K562 (cell line): Measurements from ENCODE around the gene FLVCR2. TPM values are rescaled to one million over a fixed set of nuclear protein-coding genes. Genes with fewer than 3 reads are reported as not detected.

ENCODE experiments used
- ATAC-seq: fragments of 200-7000 bp; cut with Tn5 transposase; 3 replicates; pipeline ENCODE4 v1.9.1; 2020; ENCODE audit warnings: moderate library complexity
- BruUV-seq: library from RNA; stranded (reverse); fragments of 400-500 nt; replicated peaks from 2 replicates; lab custom pipeline; 2021; lab: Mats Ljungman, UMichigan
- CTCF ChIA-PET: fragments of 300-600 bp; formaldehyde crosslinking; extraction: SDS; loops from one replicate; lab custom pipeline; 2021; ENCODE audit warnings: low intra/inter-chr PET ratio; lab: Yijun Ruan, JAX
- POLR2A ChIA-PET: fragments of 300-600, 350-650 bp; sonication (Branson Sonifier 250); formaldehyde crosslinking; extraction: SDS; loops from one replicate; lab custom pipeline; 2021; ENCODE audit warnings: antibody characterized with exemption, inconsistent platforms; lab: Yijun Ruan, JAX
- DNase-seq, 4 experiments: peaks; one replicate each; pipeline versions ENCODE4 v3.0.0 to v3.0.0-alpha.2; 2011 to 2018; ENCODE audit warnings: low spot score in 3 of 4, mixed read lengths in 3 of 4; ENCODE audit errors: extremely low read depth in 1 of 4
- FAIRE-seq: peaks from 2 replicates; lab custom pipeline; 2011; peaks lifted over from hg19 to GRCh38; lab: Jason Lieb, UNC
- H2AFZ ChIP-seq: 2 replicates; pipeline ENCODE4 v1.6.0; 2011; ENCODE audit warnings: low read depth, low read length, control low read depth, inconsistent platforms
- H3K27ac ChIP-seq: fragments of 200-600 bp; 3 replicates; pipeline ENCODE4 v1.8.0; 2011; ENCODE audit warnings: low read depth, mild to moderate bottlenecking, control low read depth, inconsistent platforms, low read length, moderate library complexity, mixed read lengths; ENCODE audit errors: extremely low read depth
- H3K27me3 ChIP-seq, 2 experiments: fragments of 300-600 bp in 1 of 2; 2 replicates in 1 of 2; 3 replicates in 1 of 2; pipeline versions ENCODE4 v1.6.0 to v1.8.0; 2011; ENCODE audit warnings: inconsistent platforms in 2 of 2, low read length in 2 of 2, mild to moderate bottlenecking in 1 of 2, mixed read lengths in 1 of 2, moderate library complexity in 1 of 2; ENCODE audit not compliant: control insufficient read depth in 2 of 2, insufficient read depth in 2 of 2
- H3K36me3 ChIP-seq: fragments of 300-600 bp; 3 replicates; pipeline ENCODE4 v1.8.0; 2011; ENCODE audit warnings: mild to moderate bottlenecking, low read length, inconsistent platforms; ENCODE audit not compliant: control insufficient read depth, insufficient read depth
- H3K4me1 ChIP-seq, 2 experiments: fragments of 200-600 bp in 1 of 2; replicated peaks in 1 of 2; 2 replicates in 1 of 2; 3 replicates in 1 of 2; pipeline versions ENCODE4 v1.5.1 to v1.8.0; 2011; ENCODE audit warnings: inconsistent platforms in 2 of 2, low read length in 2 of 2, mild to moderate bottlenecking in 1 of 2, mixed read lengths in 1 of 2, moderate library complexity in 1 of 2; ENCODE audit not compliant: control insufficient read depth in 2 of 2, insufficient read depth in 2 of 2
- H3K4me2 ChIP-seq: 2 replicates; pipeline ENCODE4 v1.6.1; 2011; ENCODE audit warnings: low read length, control low read depth, inconsistent platforms, mixed read lengths; ENCODE audit not compliant: insufficient read depth
- H3K4me3 ChIP-seq: fragments of 200-600 bp; sonication (generic), shearing (Covaris generic); 2 replicates; pipeline ENCODE4 v1.5.1; 2016; ENCODE audit warnings: control low read depth, inconsistent platforms
- H3K79me2 ChIP-seq: fragments of 200-600 bp; 3 replicates; pipeline ENCODE4 v1.8.0; 2011; ENCODE audit warnings: low read length, inconsistent platforms; ENCODE audit not compliant: control insufficient read depth, insufficient read depth
- H3K9ac ChIP-seq, 2 experiments: 2 replicates each; pipeline versions ENCODE4 v1.6.0 to v1.6.1; 2011; ENCODE audit warnings: low read depth in 2 of 2, low read length in 2 of 2, control low read depth in 1 of 2, inconsistent platforms in 1 of 2, mild to moderate bottlenecking in 1 of 2, mixed read lengths in 1 of 2; ENCODE audit not compliant: insufficient read depth in 1 of 2
- H3K9me1 ChIP-seq: one replicate; pipeline ENCODE4 v1.6.0; 2011; ENCODE audit warnings: inconsistent platforms, mild to moderate bottlenecking, low read length, moderate library complexity; ENCODE audit not compliant: control insufficient read depth, insufficient read depth
- H3K9me3 ChIP-seq: replicated peaks from 2 replicates; pipeline ENCODE4 v1.5.1; 2011; ENCODE audit warnings: low read depth, low read length, inconsistent platforms; ENCODE audit not compliant: control insufficient read depth, insufficient read depth
- H4K20me1 ChIP-seq: replicated peaks from 2 replicates; pipeline ENCODE4 v1.6.1; 2011; ENCODE audit warnings: low read length, inconsistent platforms, mixed read lengths; ENCODE audit not compliant: control insufficient read depth, insufficient read depth
- BCOR ChIP-seq: fragments of 450-650 bp; IDR thresholded peaks from 2 replicates; pipeline ENCODE4 v1.6.1; 2016
- DACH1 ChIP-seq: fragments of 450-650 bp; IDR thresholded peaks from 2 replicates; pipeline ENCODE4 v1.6.1; 2018; ENCODE audit not compliant: partially characterized antibody
- ELF4 ChIP-seq: fragments of 450-650 bp; formaldehyde crosslinking; IDR thresholded peaks from 2 replicates; pipeline ENCODE4 v1.4.0; 2022; ENCODE audit warnings: missing genetic modification characterization
- JUN ChIP-seq, 2 experiments: sonication (generic) in 1 of 2; formaldehyde crosslinking in 1 of 2; IDR thresholded peaks; 2 replicates each; pipeline versions ENCODE4 v1.6.1 to v1.8.0; 2012 to 2022; ENCODE audit warnings: borderline replicate concordance in 2 of 2, mild to moderate bottlenecking in 2 of 2, improper control_type of control experiment in 1 of 2, low read depth in 1 of 2, low read length in 1 of 2, missing genetic modification reagents in 1 of 2
- ZNF668 ChIP-seq: fragments of 250-450 bp; sonication (Bioruptor Pico); IDR thresholded peaks from 2 replicates; pipeline ENCODE4 v1.8.0; 2022; ENCODE audit warnings: mild to moderate bottlenecking, inconsistent platforms
- WGBS: fragments of 100-300 bp; shearing (Covaris generic); methylation state at CpG from one replicate; pipeline ENCODE4 v1.1.6; 2016; ENCODE audit warnings: low coverage, mixed read lengths; ENCODE audit not compliant: insufficient coverage; ENCODE audit errors: missing lambda C conversion rate; 5-methylcytosine and 5-hydroxymethylcytosine counted together
- in situ Hi-C: fragments of 300-500 bp; cut with MboI; formaldehyde crosslinking; loops from 4 replicates; pipeline ENCODE4 v1.15.0; 2018; ENCODE audit warnings: inconsistent platforms, mixed read lengths
- intact Hi-C: fragments of 100-400 bp; cut with micrococcal nuclease; formaldehyde crosslinking; loops from 2 replicates; pipeline ENCODE4 v1.14.2; 2022
- polyA plus RNA-seq, 8 experiments: library from polyadenylated mRNA; depleted of rRNA in 4 of 8; stranded (reverse) in 5 of 8; unstranded in 3 of 8; fragments of >200 nt; fragmentation: Nextera tagmentation in 2 of 8; fragmentation: Illumina TruSeq in 1 of 8; extraction: Ambion mirVana in 2 of 8; extraction: Trizol in 1 of 8; gene quantifications; 2 replicates each; pipeline versions ENCODE4 v1.2.1 to v1.2.3, GENCODE V29; 2011 to 2014; ENCODE audit warnings: inconsistent platforms in 1 of 8, missing spikeins in 1 of 8
- total RNA-seq, 7 experiments: library from RNA; depleted of rRNA in 6 of 7; stranded (reverse); fragments of >200 nt in 6 of 7; fragmentation: Illumina TruSeq in 2 of 7; extraction: Trizol in 2 of 7; gene quantifications; 2 replicates each; pipeline versions ENCODE4 v1.2.1 to v1.2.3, GENCODE V29; 2011 to 2021; ENCODE audit warnings: low replicate concordance in 1 of 7
- TF ChIP-seq, protein P1 (sequence below): fragments of 200-400 bp; formaldehyde crosslinking; IDR thresholded peaks from 2 replicates; pipeline ENCODE4 v1.6.1; 2017; ENCODE audit warnings: mild to moderate bottlenecking, low read depth, low read length, moderate library complexity
- TF ChIP-seq, protein P2 (sequence below): sonication (generic); IDR thresholded peaks from 2 replicates; pipeline ENCODE4 v1.6.1; 2016
- TF ChIP-seq, protein P3 (sequence below), 2 experiments: fragments of 450-650 bp; IDR thresholded peaks; 2 replicates each; pipeline ENCODE4 v1.6.1; 2016; ENCODE audit warnings: mild to moderate bottlenecking in 2 of 2, borderline replicate concordance in 1 of 2, low read depth in 1 of 2, moderate library complexity in 1 of 2

The FLVCR2 gene
- total and polyA plus RNA-seq, 9 of the 15 experiments (the other 6 are each of a cell fraction or from before 2014, with no cell fraction given), result 1.5 TPM; not detected in 8

DNA sequence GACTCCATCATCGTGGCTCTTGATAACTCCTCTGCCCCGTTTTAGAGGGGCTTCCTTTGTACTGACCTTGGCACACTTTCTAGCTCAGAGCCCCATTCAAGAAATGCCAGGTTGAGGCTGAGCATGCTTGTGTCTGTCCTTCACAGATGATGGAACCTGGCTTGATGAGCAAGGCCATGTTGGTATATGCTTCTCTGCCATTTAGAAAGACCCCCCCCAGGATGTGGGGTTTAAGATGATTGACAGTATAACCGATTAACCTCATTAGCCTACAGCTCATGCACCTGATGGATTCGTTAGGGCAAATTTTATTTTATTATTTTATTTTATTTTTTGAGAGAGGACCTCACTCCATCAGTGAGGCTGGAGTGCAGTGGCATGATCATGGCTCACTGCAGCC is 35.2 kb upstream of the FLVCR2 start:
- Histone ChIP-seq H3K9ac (peak overlapping the region; percentile 28 to 53; a peak in 1 of 4 replicates), H3K4me3 (no peak overlapping the region), H3K4me2 (0 out of 2 replicates have a peak overlapping the region, but pooled peaks have one; percentile 16), H3K27ac (no peak overlapping the region), H3K4me1 (peaks cover 12% of the 10 kb centered on the region in 2 experiments), H3K9me1 (no peaks in the 10 kb centered on the region), H3K9me3 (no peaks in the 10 kb centered on the region), H2AFZ (peak overlapping the region; percentile 75; the same call in 1 of the 2 replicates), H3K36me3 (no peaks in the 10 kb centered on the region), H3K79me2 (no peaks in the 10 kb centered on the region), H4K20me1 (no peaks in the 10 kb centered on the region), H3K27me3 (peaks cover 2 to 19% of the 10 kb centered on the region in 2 experiments; a peak in 2 of 5 replicates)
- CTCF ChIA-PET, result no interaction called here
- POLR2A ChIA-PET, result no interaction called here
- intact Hi-C loops, result no loop called here
- no TSS peak for BruUV-seq
- ATAC-seq (no peak), FAIRE-seq (no peak), DNase-seq (no peak)
- in situ Hi-C loops, result no loop called here
- WGBS, result 22% methylated on average over 4 of the region's 4 CpGs
- TF ChIP-seq BCOR (no peak), ZNF668 (CRISPR knock-in tag) (no peak), JUN (IDR thresholded peaks at IDR 0.05; ENCODE audit: borderline replicate concordance, low read depth, low read length) (no peak), JUN (CRISPR knock-in tag; IDR thresholded peaks at IDR 0.05; ENCODE audit: borderline replicate concordance) (no peak), ELF4 (CRISPR knock-in tag) (no peak), DACH1 (no peak)
- TF ChIP-seq, protein P1, sequence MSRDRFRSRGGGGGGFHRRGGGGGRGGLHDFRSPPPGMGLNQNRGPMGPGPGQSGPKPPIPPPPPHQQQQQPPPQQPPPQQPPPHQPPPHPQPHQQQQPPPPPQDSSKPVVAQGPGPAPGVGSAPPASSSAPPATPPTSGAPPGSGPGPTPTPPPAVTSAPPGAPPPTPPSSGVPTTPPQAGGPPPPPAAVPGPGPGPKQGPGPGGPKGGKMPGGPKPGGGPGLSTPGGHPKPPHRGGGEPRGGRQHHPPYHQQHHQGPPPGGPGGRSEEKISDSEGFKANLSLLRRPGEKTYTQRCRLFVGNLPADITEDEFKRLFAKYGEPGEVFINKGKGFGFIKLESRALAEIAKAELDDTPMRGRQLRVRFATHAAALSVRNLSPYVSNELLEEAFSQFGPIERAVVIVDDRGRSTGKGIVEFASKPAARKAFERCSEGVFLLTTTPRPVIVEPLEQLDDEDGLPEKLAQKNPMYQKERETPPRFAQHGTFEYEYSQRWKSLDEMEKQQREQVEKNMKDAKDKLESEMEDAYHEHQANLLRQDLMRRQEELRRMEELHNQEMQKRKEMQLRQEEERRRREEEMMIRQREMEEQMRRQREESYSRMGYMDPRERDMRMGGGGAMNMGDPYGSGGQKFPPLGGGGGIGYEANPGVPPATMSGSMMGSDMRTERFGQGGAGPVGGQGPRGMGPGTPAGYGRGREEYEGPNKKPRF, result no peak
- TF ChIP-seq, protein P2, sequence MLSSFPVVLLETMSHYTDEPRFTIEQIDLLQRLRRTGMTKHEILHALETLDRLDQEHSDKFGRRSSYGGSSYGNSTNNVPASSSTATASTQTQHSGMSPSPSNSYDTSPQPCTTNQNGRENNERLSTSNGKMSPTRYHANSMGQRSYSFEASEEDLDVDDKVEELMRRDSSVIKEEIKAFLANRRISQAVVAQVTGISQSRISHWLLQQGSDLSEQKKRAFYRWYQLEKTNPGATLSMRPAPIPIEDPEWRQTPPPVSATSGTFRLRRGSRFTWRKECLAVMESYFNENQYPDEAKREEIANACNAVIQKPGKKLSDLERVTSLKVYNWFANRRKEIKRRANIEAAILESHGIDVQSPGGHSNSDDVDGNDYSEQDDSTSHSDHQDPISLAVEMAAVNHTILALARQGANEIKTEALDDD, result no peak
- TF ChIP-seq, protein P3, sequence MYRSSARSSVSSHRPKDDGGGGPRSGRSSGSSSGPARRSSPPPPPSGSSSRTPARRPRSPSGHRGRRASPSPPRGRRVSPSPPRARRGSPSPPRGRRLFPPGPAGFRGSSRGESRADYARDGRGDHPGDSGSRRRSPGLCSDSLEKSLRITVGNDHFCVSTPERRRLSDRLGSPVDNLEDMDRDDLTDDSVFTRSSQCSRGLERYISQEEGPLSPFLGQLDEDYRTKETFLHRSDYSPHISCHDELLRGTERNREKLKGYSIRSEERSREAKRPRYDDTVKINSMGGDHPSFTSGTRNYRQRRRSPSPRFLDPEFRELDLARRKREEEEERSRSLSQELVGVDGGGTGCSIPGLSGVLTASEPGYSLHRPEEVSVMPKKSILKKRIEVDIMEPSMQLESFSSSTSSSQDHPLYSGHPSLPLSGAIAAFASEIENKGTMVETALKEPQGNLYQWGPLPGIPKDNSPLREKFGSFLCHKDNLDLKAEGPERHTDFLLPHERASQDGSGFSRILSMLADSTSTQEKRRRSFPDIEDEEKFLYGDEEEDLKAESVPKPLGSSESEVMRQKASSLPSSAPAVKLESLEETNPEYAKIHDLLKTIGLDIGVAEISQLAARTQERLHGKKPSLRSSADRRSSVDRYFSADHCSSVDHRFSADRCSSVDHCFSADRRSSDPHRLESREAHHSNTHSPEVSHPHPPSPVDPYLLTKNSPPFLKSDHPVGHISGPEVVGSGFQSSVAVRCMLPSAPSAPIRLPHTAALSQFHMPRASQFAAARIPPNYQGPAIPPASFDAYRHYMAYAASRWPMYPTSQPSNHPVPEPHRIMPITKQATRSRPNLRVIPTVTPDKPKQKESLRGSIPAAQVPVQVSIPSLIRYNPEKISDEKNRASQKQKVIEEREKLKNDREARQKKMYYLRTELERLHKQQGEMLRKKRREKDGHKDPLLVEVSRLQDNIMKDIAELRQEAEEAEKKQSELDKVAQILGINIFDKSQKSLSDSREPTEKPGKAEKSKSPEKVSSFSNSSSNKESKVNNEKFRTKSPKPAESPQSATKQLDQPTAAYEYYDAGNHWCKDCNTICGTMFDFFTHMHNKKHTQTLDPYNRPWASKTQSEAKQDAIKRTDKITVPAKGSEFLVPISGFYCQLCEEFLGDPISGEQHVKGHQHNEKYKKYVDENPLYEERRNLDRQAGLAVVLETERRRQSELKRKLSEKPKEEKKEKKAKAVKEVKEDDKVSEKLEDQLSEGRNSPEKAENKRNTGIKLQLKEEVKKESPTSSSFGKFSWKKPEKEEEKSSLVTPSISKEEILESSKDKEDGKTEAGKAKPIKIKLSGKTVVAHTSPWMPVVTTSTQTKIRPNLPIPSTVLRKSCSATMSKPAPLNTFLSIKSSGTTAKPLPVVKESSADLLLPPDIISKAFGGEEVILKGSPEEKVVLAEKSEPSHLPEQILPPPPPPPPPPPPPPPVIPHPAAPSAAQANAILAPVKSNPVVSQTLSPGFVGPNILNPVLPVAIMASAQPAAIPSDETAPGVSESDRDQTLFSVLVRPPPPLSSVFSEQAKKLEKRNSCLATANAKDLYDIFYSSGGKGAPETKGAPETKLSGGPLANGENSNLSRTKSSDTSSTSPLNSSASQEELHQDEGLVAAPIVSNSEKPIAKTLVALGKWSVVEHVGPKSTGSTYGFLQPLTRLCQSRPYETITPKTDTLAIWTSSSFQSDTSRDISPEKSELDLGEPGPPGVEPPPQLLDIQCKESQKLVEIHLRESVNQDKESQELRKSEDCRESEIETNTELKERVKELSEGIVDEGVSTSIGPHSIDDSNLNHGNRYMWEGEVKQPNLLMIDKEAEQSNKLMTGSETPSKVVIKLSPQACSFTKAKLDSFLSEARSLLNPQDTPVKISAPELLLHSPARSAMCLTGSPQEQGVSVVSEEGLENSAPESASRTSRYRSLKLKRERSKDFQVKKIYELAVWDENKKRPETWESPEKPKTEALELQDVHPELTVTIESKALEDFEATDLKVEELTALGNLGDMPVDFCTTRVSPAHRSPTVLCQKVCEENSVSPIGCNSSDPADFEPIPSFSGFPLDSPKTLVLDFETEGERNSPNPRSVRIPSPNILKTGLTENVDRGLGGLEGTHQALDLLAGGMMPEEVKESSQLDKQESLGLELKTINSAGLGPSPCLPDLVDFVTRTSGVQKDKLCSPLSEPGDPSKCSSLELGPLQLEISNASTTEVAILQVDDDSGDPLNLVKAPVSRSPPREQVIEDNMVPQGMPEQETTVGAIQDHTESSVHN (IDR thresholded peaks at IDR 0.05; ENCODE audit: borderline replicate concordance in 1 of 2, low read depth in 1 of 2), result no peak
